Cerebellar cortex (tissue), 1 donor: ENCODE results near the gene KIF3A.
"Not testable (repeated sequence)": the region's sequence is repeated elsewhere in the genome, so short reads cannot be mapped to it uniquely, and the experiment has no call there.

ENCODE experiments used
- DNase-seq: peaks from one replicate; pipeline ENCODE4 v3.0.0-alpha.2; 2015; ENCODE audit warnings: low spot score

The KIF3A gene

GRCh38 chr5:132718544-132719312 lies 18.6 kb downstream of the KIF3A start:
- no peak for DNase-seq

GRCh38 chr5:132714456-132715307 lies 22.7 kb downstream of the KIF3A start:
- peak; percentile 18 for DNase-seq

GRCh38 chr5:132708645-132709044 lies 28.7 kb downstream of the KIF3A start:
- no peak for DNase-seq

- no peak for DNase-seq
Observed at GRCh38 chr5:132704875-132705274, 32.5 kb downstream of the KIF3A start.

- no peak for DNase-seq
Observed at GRCh38 chr5:132695956-132696355, 41.4 kb downstream of the KIF3A start.

GRCh38 chr5:132692632-132692967 lies 44.7 kb downstream of the KIF3A start:
- DNase-seq, result no peak

- not testable (repeated sequence) for DNase-seq
Observed at GRCh38 chr5:132691755-132692631, 45.4 kb downstream of the KIF3A start.

- no peak for DNase-seq
Observed at GRCh38 chr5:132690156-132690555, 47.2 kb downstream of the KIF3A start.

- DNase-seq, result no peak
Observed at GRCh38 chr5:132689513-132689912, 47.8 kb downstream of the KIF3A start.

GRCh38 chr5:132688536-132689339 lies 48.6 kb downstream of the KIF3A start:
- DNase-seq, result no peak

GRCh38 chr5:132687995-132688394 lies 49.4 kb downstream of the KIF3A start:
- no peak for DNase-seq

- no peak for DNase-seq
Observed at GRCh38 chr5:132686193-132686592, 51.2 kb downstream of the KIF3A start.

- DNase-seq, result no peak
Observed at GRCh38 chr5:132684922-132685720, 52.2 kb downstream of the KIF3A start.

GRCh38 chr5:132684491-132684890 lies 52.9 kb downstream of the KIF3A start:
- DNase-seq, result no peak

- no peak for DNase-seq
Observed at GRCh38 chr5:132681983-132682382, 55.4 kb downstream of the KIF3A start.

- DNase-seq, result no peak
Observed at GRCh38 chr5:132681476-132681831, 55.9 kb downstream of the KIF3A start.

- no peak for DNase-seq
Observed at GRCh38 chr5:132680780-132681475, 56.4 kb downstream of the KIF3A start.

- no peak for DNase-seq
Observed at GRCh38 chr5:132679717-132680380, 57.5 kb downstream of the KIF3A start.

- no peak for DNase-seq
Observed at GRCh38 chr5:132679166-132679565, 58.2 kb downstream of the KIF3A start.

- DNase-seq, result no peak
Observed at GRCh38 chr5:132678735-132679134, 58.6 kb downstream of the KIF3A start.
